GM19372 (cell line): ENCODE measurements around the gene CIDEB.

ENCODE experiments used
- ATAC-seq: cut with Tn5 transposase; IDR thresholded peaks from one replicate; pipeline ENCODE4 v1.9.1; 2021; ENCODE audit warnings: mild to moderate bottlenecking, low read depth, moderate library complexity; ENCODE audit not compliant: unreplicated experiment

CIDEB gene

GRCh38 chr14:24293525-24293924 is 14.3 kb downstream of the CIDEB start:
- no peak for ATAC-seq

- ATAC-seq: no peak
These were observed 15.5 kb downstream of the CIDEB start for GRCh38 chr14:24292118-24292807.

GRCh38 chr14:24291446-24292117 is 16.2 kb downstream of the CIDEB start:
- no peak for ATAC-seq

GRCh38 chr14:24290746-24291145 is 17.0 kb downstream of the CIDEB start:
- ATAC-seq: no peak

- no peak for ATAC-seq
These were observed 18.0 kb downstream of the CIDEB start for GRCh38 chr14:24289649-24290280.

- no peak for ATAC-seq
These were observed 20.8 kb downstream of the CIDEB start for GRCh38 chr14:24286996-24287395.

GRCh38 chr14:24285351-24285750 is 22.4 kb downstream of the CIDEB start:
- ATAC-seq: no peak

- ATAC-seq: no peak
These were observed 23.2 kb downstream of the CIDEB start for GRCh38 chr14:24284501-24285035.

GRCh38 chr14:24283796-24284460 is 23.8 kb downstream of the CIDEB start:
- no peak for ATAC-seq

- ATAC-seq: no peak
These were observed 25.0 kb downstream of the CIDEB start for GRCh38 chr14:24282736-24283135.

GRCh38 chr14:24281636-24282035 is 26.1 kb downstream of the CIDEB start:
- ATAC-seq: no peak

- no peak for ATAC-seq
These were observed 26.8 kb downstream of the CIDEB start for GRCh38 chr14:24280797-24281460.

- no peak for ATAC-seq
These were observed 28.2 kb downstream of the CIDEB start for GRCh38 chr14:24279301-24280186.

GRCh38 chr14:24278424-24278823 is 29.4 kb downstream of the CIDEB start:
- no peak for ATAC-seq

- no peak for ATAC-seq
These were observed 30.0 kb downstream of the CIDEB start for GRCh38 chr14:24277606-24278321.

GRCh38 chr14:24277071-24277470 is 30.7 kb downstream of the CIDEB start:
- no peak for ATAC-seq

- peak; percentile 31 for ATAC-seq
These were observed 33.7 kb downstream of the CIDEB start for GRCh38 chr14:24274101-24274543.

GRCh38 chr14:24273422-24273998 is 34.3 kb downstream of the CIDEB start:
- ATAC-seq: no peak
